Measurements from ENCODE around the gene AKAP11. TPM values are rescaled to one million over a fixed set of nuclear protein-coding genes. Genes with fewer than 3 reads are reported as not detected.

The AKAP11 gene, protein sequence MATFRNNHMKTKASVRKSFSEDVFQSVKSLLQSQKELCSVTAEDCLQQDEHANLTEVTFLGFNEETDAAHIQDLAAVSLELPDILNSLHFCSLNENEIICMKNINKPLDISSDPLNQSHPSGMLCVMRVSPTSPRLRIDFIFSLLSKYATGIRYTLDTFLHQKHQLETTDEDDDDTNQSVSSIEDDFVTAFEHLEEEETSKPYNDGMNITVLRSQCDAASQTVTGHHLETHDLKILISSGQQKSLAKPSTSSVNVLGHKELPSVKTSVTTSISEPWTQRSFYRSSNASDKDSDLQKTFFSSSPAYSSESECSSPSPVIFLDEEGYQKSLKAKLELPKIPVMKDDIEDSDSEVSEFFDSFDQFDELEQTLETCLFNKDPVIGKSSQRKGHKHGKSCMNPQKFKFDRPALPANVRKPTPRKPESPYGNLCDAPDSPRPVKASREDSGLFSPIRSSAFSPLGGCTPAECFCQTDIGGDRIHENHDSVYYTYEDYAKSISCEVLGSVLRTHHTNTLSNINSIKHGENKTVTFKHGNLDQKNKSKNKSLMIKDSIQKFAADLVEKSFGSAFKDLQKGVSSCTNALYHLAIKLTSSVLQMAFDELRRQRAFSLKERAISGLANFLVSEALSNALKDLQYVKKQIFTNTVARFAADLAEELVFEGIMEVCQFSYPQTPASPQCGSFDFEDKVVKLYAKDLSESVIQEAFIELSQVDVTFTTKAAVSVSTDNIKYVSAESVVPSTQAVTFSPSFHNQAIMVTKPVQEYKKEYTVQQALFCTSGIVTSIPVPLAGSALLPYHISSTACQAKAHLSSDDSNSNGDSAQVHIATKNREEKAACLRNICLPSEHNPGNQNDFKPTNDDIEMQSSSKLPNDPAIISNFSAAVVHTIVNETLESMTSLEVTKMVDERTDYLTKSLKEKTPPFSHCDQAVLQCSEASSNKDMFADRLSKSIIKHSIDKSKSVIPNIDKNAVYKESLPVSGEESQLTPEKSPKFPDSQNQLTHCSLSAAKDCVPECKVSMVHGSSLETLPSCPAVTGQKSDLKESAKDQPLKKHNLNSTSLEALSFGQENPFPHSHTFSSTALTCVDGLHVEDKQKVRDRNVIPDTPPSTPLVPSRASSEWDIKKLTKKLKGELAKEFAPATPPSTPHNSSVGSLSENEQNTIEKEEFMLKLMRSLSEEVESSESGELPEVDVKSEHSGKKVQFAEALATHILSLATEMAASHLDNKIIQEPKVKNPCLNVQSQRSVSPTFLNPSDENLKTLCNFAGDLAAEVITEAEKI (N-terminal part only)
- total RNA-seq: 33.8 and 45.6 TPM in 2 replicates

GRCh38 chr13:42272115-42272803 is at the start of gene AKAP11:
TSS of gene AKAP11 (plus strand) at chr13:42272152. CDS start at chr13:42286349, 14,197 bp downstream.

Other genes with a start within 250 kb of the AKAP11 start
- 11.9 and 12.8 TPM in 2 replicates for gene DGKH, start 223.5 kb upstream of the AKAP11 start, total RNA-seq